ENCODE results near the gene RAD51B.

GRCh38 chr14:68389943-68390342 lies 570.4 kb downstream of the RAD51B start:
- TF ChIP-seq POLR2AphosphoS5 (IDR thresholded peaks at IDR 0.05; ENCODE audit: borderline replicate concordance, low read depth, low read length): no peak
- no peak for TF ChIP-seq EZH2 (IDR thresholded peaks at IDR 0.05)
- TF ChIP-seq FOXP2 (optimal IDR thresholded peaks at IDR 0.05; ENCODE audit: control extremely low read depth, extremely low read length, insufficient read depth): no peak
